GM12878 (cell line): ENCODE measurements around the gene CDR2. TPM values are rescaled to one million over a fixed set of nuclear protein-coding genes. Genes with fewer than 3 reads are reported as not detected.

Experiments
- ATAC-seq: fragments of 200-7000 bp; cut with Tn5 transposase; 3 replicates; pipeline ENCODE4 v1.9.1; 2020; ENCODE audit warnings: mild to moderate bottlenecking, moderate library complexity
- BruUV-seq: library from RNA; stranded (reverse); fragments of 400-500 nt; replicated peaks from 2 replicates; lab custom pipeline; 2021; lab: Mats Ljungman, UMichigan
- CTCF ChIA-PET: fragments of 300-600 bp; sonication (Branson Sonifier 250); formaldehyde crosslinking; extraction: SDS; loops from one replicate; lab custom pipeline; 2021; ENCODE audit warnings: inconsistent platforms; lab: Yijun Ruan, JAX
- POLR2A ChIA-PET: fragments of 350-600 bp; formaldehyde crosslinking; extraction: SDS; loops from one replicate; lab custom pipeline; 2021; ENCODE audit warnings: inconsistent platforms; lab: Charles Lee
- RAD21 ChIA-PET: fragments of 300-600 bp; sonication (Branson Sonifier 250); formaldehyde crosslinking; loops from one replicate; lab custom pipeline; 2023; ENCODE audit warnings: antibody characterized with exemption; ENCODE audit not compliant: unreplicated experiment; lab: Charles Lee
- SMC1A ChIA-PET: fragments of 300-600 bp; sonication (Branson Sonifier 250); formaldehyde crosslinking; loops from one replicate; lab custom pipeline; 2023; ENCODE audit not compliant: unreplicated experiment, uncharacterized antibody; lab: Charles Lee
- DNase-seq: peaks from one replicate; pipeline ENCODE4 v3.0.0-alpha.2; 2011; ENCODE audit warnings: low read depth, low spot score
- FAIRE-seq: peaks from 3 replicates; lab custom pipeline; 2011; peaks lifted over from hg19 to GRCh38; lab: Jason Lieb, UNC
- H2AFZ ChIP-seq: 2 replicates; pipeline ENCODE4 v1.6.0; 2011; ENCODE audit warnings: low read depth, low read length, control low read depth; ENCODE audit not compliant: control insufficient read depth
- H3K27ac ChIP-seq: 2 replicates; pipeline ENCODE4 v1.5.1; 2011; ENCODE audit warnings: control low read depth; ENCODE audit not compliant: control insufficient read depth, insufficient read depth
- H3K27me3 ChIP-seq, 2 experiments: replicated peaks in 1 of 2; 2 replicates each; pipeline versions ENCODE4 v1.6.0 to v1.6.1; 2011; ENCODE audit warnings: low read length in 1 of 2; ENCODE audit not compliant: control insufficient read depth in 2 of 2, insufficient read depth in 2 of 2
- H3K36me3 ChIP-seq, 2 experiments: 2 replicates each; pipeline ENCODE4 v1.5.1; 2011; ENCODE audit warnings: low read length in 1 of 2; ENCODE audit not compliant: control insufficient read depth in 2 of 2, insufficient read depth in 2 of 2
- H3K4me1 ChIP-seq: 2 replicates; pipeline ENCODE4 v1.6.1; 2011; ENCODE audit warnings: mild to moderate bottlenecking, low read length, moderate library complexity, mixed read lengths; ENCODE audit not compliant: control insufficient read depth, insufficient read depth
- H3K4me2 ChIP-seq: 2 replicates; pipeline ENCODE4 v1.6.0; 2011; ENCODE audit warnings: control low read depth; ENCODE audit not compliant: control insufficient read depth, insufficient read depth
- H3K4me3 ChIP-seq: fragments of 200-600 bp; sonication (generic); 2 replicates; pipeline ENCODE4 v1.5.1; 2016
- H3K79me2 ChIP-seq: 2 replicates; pipeline ENCODE4 v1.6.0; 2011; ENCODE audit warnings: low read length; ENCODE audit not compliant: control insufficient read depth, insufficient read depth
- H3K9ac ChIP-seq: 2 replicates; pipeline ENCODE4 v1.8.0; 2011; ENCODE audit warnings: low read length, control low read depth, mixed read lengths; ENCODE audit not compliant: control insufficient read depth, insufficient read depth
- H3K9me3 ChIP-seq: replicated peaks from 3 replicates; pipeline ENCODE4 v1.5.1; 2011; ENCODE audit warnings: mild to moderate bottlenecking, low read length; ENCODE audit not compliant: control insufficient read depth, insufficient read depth
- H4K20me1 ChIP-seq: 2 replicates; pipeline ENCODE4 v1.6.0; 2011; ENCODE audit not compliant: control insufficient read depth, insufficient read depth
- BRCA1 ChIP-seq: IDR thresholded peaks from 2 replicates; pipeline ENCODE4 v1.6.1; 2011; ENCODE audit warnings: low read depth, low read length, improper control_type of control experiment
- CHD2 ChIP-seq: IDR thresholded peaks from 2 replicates; pipeline ENCODE4 v1.6.1; 2011; ENCODE audit warnings: low read depth, low read length, improper control_type of control experiment, borderline replicate concordance
- HDAC6 ChIP-seq: fragments of 200-600 bp; sonication (generic); IDR thresholded peaks from one replicate; pipeline ENCODE4 v1.8.0; 2017; ENCODE audit warnings: antibody characterized with exemption; ENCODE audit not compliant: unreplicated experiment
- IRF3 ChIP-seq: fragments of 450-650 bp; IDR thresholded peaks from 2 replicates; pipeline ENCODE4 v1.6.1; 2014; ENCODE audit warnings: mild to moderate bottlenecking
- KDM1A ChIP-seq: fragments of 200-600 bp; sonication (generic); IDR thresholded peaks from 2 replicates; pipeline ENCODE4 v1.6.1; 2016; ENCODE audit warnings: borderline replicate concordance
- NFYA ChIP-seq: IDR thresholded peaks from 2 replicates; pipeline ENCODE4 v1.6.1; 2011; ENCODE audit warnings: low read depth, mild to moderate bottlenecking, low read length, improper control_type of control experiment, borderline replicate concordance
- NRF1 ChIP-seq: conservative IDR thresholded peaks from 2 replicates; pipeline ENCODE4 v1.6.1; 2011; ENCODE audit warnings: mild to moderate bottlenecking, low read depth, low read length, improper control_type of control experiment
- PML ChIP-seq: IDR thresholded peaks from 2 replicates; pipeline ENCODE4 v1.6.1; 2012; ENCODE audit warnings: low read length, inconsistent platforms
- SMAD1 ChIP-seq: fragments of 450-650 bp; IDR thresholded peaks from 2 replicates; pipeline ENCODE4 v1.6.1; 2018; ENCODE audit warnings: mild to moderate bottlenecking, low read depth; ENCODE audit not compliant: partially characterized antibody
- SMC3 ChIP-seq: IDR thresholded peaks from 2 replicates; pipeline ENCODE4 v1.6.1; 2011; ENCODE audit warnings: low read length, improper control_type of control experiment, borderline replicate concordance
- ZBTB11 ChIP-seq: fragments of 450-650 bp; formaldehyde crosslinking; IDR thresholded peaks from 2 replicates; pipeline ENCODE4 v1.5.0; 2022; ENCODE audit warnings: mild to moderate bottlenecking, missing genetic modification characterization
- ZBTB33 ChIP-seq: fragments of 450-650 bp; IDR thresholded peaks from 2 replicates; pipeline ENCODE4 v1.6.1; 2017; ENCODE audit warnings: mild to moderate bottlenecking
- ZBTB40 ChIP-seq: fragments of 450-650 bp; IDR thresholded peaks from 2 replicates; pipeline ENCODE4 v1.6.1; 2016; ENCODE audit warnings: mild to moderate bottlenecking, moderate library complexity, borderline replicate concordance
- ZNF24 ChIP-seq: fragments of 450-650 bp; IDR thresholded peaks from 2 replicates; pipeline ENCODE4 v1.6.1; 2017; ENCODE audit warnings: antibody characterized with exemption, mild to moderate bottlenecking
- ZNF622 ChIP-seq: fragments of 450-650 bp; IDR thresholded peaks from 2 replicates; pipeline ENCODE4 v1.6.1; 2017; ENCODE audit warnings: mild to moderate bottlenecking, inconsistent platforms
- WGBS: methylation state at CpG from one replicate; pipeline ENCODE4 v1.1.6; 2016; ENCODE audit warnings: low lambda C conversion rate; ENCODE audit not compliant: insufficient replicate concordance, insufficient coverage; ENCODE audit errors: missing lambda C conversion rate; 5-methylcytosine and 5-hydroxymethylcytosine counted together
- in situ Hi-C: fragments of 300-500 bp; cut with MboI; formaldehyde crosslinking; loops from 9 replicates; pipeline ENCODE4 v1.14.3; 2018; ENCODE audit warnings: mixed read lengths
- intact Hi-C: fragments of 100-400 bp; cut with micrococcal nuclease; formaldehyde crosslinking; loops from one replicate; pipeline ENCODE4 v1.14.2; 2022; ENCODE audit not compliant: unreplicated experiment
- polyA plus RNA-seq, 11 experiments: library from polyadenylated mRNA; depleted of rRNA in 4 of 11; unstranded in 6 of 11; stranded (reverse) in 5 of 11; fragments of >200 nt; fragmentation: Nextera tagmentation in 4 of 11; fragmentation: Illumina TruSeq in 1 of 11; extraction: Ambion mirVana in 4 of 11; extraction: Trizol in 1 of 11; gene quantifications; 1 replicate in 1 of 11; 2 replicates in 10 of 11; pipeline versions ENCODE4 v1.2.1 to v1.2.3, GENCODE V29; 2011 to 2016; ENCODE audit warnings: inconsistent platforms in 2 of 11, missing spikeins in 2 of 11, low read depth in 1 of 11
- total RNA-seq, 4 experiments: library from RNA; depleted of rRNA in 3 of 4; stranded (reverse); fragments of >200 nt in 3 of 4; fragmentation: Illumina TruSeq in 1 of 4; extraction: Trizol in 1 of 4; gene quantifications; 2 replicates each; pipeline versions ENCODE4 v1.2.1 to v1.2.3, GENCODE V29; 2013 to 2021

Gene CDR2
- total and polyA plus RNA-seq, 10 of the 15 experiments (the other 5 are each of a cell fraction or from before 2014, with no cell fraction given), result 4.8 to 24.3 (median 19.2) TPM

- SMC1A ChIA-PET, result interaction anchor here (0.9 kb wide), 1 partner anchor 9 kb away, joined by 3 read pairs; the partner anchor contains the start of gene CDR2
- DNase-seq (no peak), ATAC-seq (no peak), FAIRE-seq (no peak)
- H3K4me3 ChIP-seq, result no peak overlapping the region
- 100% methylated on average over 3 of the region's 3 CpGs for WGBS
- H3K4me1 ChIP-seq, result no peaks in the 10 kb centered on the region
- H3K9ac ChIP-seq, result no peak overlapping the region
- RAD21 ChIA-PET, result no interaction called here
- H3K79me2 ChIP-seq, result no peaks in the 10 kb centered on the region
- H2AFZ ChIP-seq, result no peak overlapping the region
- no peak overlapping the region for H3K27ac ChIP-seq
- no TSS peak for BruUV-seq
- no peaks in the 10 kb centered on the region for H4K20me1 ChIP-seq
- CTCF ChIA-PET, result no interaction called here
- H3K9me3 ChIP-seq, result no peaks in the 10 kb centered on the region
- H3K4me2 ChIP-seq, result no peak overlapping the region
- H3K27me3 ChIP-seq, result no peaks in the 10 kb centered on the region
- in situ Hi-C loops (no loop called here), intact Hi-C loops (no loop called here)
- H3K36me3 ChIP-seq, result no peaks in the 10 kb centered on the region
- POLR2A ChIA-PET, result interaction anchor here (0.5 kb wide), 1 partner anchor 615 kb away, joined by 4 read pairs; no protein-coding TSS in a partner anchor
- no peak for TF ChIP-seq ZNF24
- TF ChIP-seq ZNF622, result no peak
- no peak for TF ChIP-seq ZBTB11 (CRISPR knock-in tag)
- TF ChIP-seq ZBTB33, result no peak
- TF ChIP-seq IRF3, result no peak
- TF ChIP-seq NFYA, result no peak
- TF ChIP-seq PML, result no peak
- TF ChIP-seq NRF1, result no peak
- no peak for TF ChIP-seq BRCA1
- TF ChIP-seq SMC3, result no peak
- no peak for TF ChIP-seq SMAD1
- no peak for TF ChIP-seq KDM1A
- no peak for TF ChIP-seq CHD2
- no peak for TF ChIP-seq ZBTB40
- no peak for TF ChIP-seq HDAC6
Measured at GRCh38 chr16:22383827-22384226, 9.4 kb upstream of the CDR2 start.
